HepG2 (cell line): ENCODE data around the gene TEKT5. TPM values are rescaled to one million over a fixed set of nuclear protein-coding genes. Genes with fewer than 3 reads are reported as not detected.

Source experiments
- ELF3 ChIP-seq: IDR thresholded peaks from 2 replicates; pipeline ENCODE4 v1.6.1; 2016; ENCODE audit warnings: missing genetic modification reagents, missing compliant biosample characterization
- GABPA ChIP-seq, 2 experiments: IDR thresholded peaks; 2 replicates each; pipeline ENCODE4 v1.6.1; 2011 to 2016; ENCODE audit warnings: low read depth in 2 of 2, low read length in 1 of 2, missing biosample characterization in 1 of 2, missing genetic modification characterization in 1 of 2
- LCORL ChIP-seq, 2 experiments: fragments of 450-650 bp in 1 of 2; sonication (generic) in 1 of 2; formaldehyde crosslinking in 1 of 2; IDR thresholded peaks; 2 replicates each; pipeline versions ENCODE4 v1.5.0 to v1.6.1; 2017 to 2020; ENCODE audit warnings: antibody characterized with exemption in 1 of 2, missing genetic modification reagents in 1 of 2
- NFRKB ChIP-seq: fragments of 450-650 bp; IDR thresholded peaks from 2 replicates; pipeline ENCODE4 v1.6.1; 2017
- SP5 ChIP-seq: IDR thresholded peaks from 2 replicates; pipeline ENCODE4 v1.6.1; 2016; ENCODE audit warnings: low read depth, borderline replicate concordance
- YEATS2 ChIP-seq: sonication (generic); formaldehyde crosslinking; IDR thresholded peaks from 2 replicates; pipeline ENCODE4 v1.4.0; 2020; ENCODE audit warnings: missing genetic modification reagents, borderline replicate concordance
- ZMYM2 ChIP-seq: sonication (generic); formaldehyde crosslinking; IDR thresholded peaks from 2 replicates; pipeline ENCODE4 v1.8.0; 2022; ENCODE audit warnings: mild to moderate bottlenecking, missing genetic modification reagents
- ZNF484 ChIP-seq: sonication (generic); formaldehyde crosslinking; IDR thresholded peaks from 2 replicates; pipeline ENCODE4 v1.5.1; 2020; ENCODE audit warnings: mild to moderate bottlenecking, low read depth, missing genetic modification reagents, borderline replicate concordance
- ZNF552 ChIP-seq: sonication (generic); formaldehyde crosslinking; IDR thresholded peaks from 2 replicates; pipeline ENCODE4 v1.9.0; 2022; ENCODE audit warnings: missing genetic modification reagents, mild to moderate bottlenecking, borderline replicate concordance
- polyA plus RNA-seq, 8 experiments: library from polyadenylated mRNA; depleted of rRNA in 3 of 8; stranded (reverse) in 7 of 8; unstranded in 1 of 8; fragments of >200 nt; fragmentation: Illumina TruSeq in 4 of 8; extraction: Trizol in 4 of 8; gene quantifications; 2 replicates each; pipeline versions ENCODE4 v1.2.1 to v1.2.3, GENCODE V29; 2011 to 2016; ENCODE audit warnings: low read depth in 4 of 8, missing spikeins in 1 of 8, mixed read lengths in 1 of 8; ENCODE audit not compliant: insufficient read depth in 1 of 8
- total RNA-seq, 5 experiments: library from RNA; depleted of rRNA; stranded (reverse); fragments of >200 nt; fragmentation: Illumina TruSeq; extraction: Trizol; gene quantifications; 2 replicates each; pipeline ENCODE4 v1.2.3, GENCODE V29; 2016; ENCODE audit warnings: low read depth in 1 of 5
- TF ChIP-seq, protein P1 (sequence below): sonication (generic); formaldehyde crosslinking; IDR thresholded peaks from 2 replicates; pipeline ENCODE4 v1.5.1; 2020; ENCODE audit warnings: mild to moderate bottlenecking, missing genetic modification reagents
- TF ChIP-seq, protein P2 (sequence below): sonication (generic); formaldehyde crosslinking; IDR thresholded peaks from 2 replicates; pipeline ENCODE4 v1.8.1; 2023; ENCODE audit warnings: mild to moderate bottlenecking, moderate library complexity, missing genetic modification reagents
- TF ChIP-seq, protein P3 (sequence below): sonication (generic); formaldehyde crosslinking; IDR thresholded peaks from 2 replicates; pipeline ENCODE4 v1.4.0; 2020; ENCODE audit warnings: mild to moderate bottlenecking, missing genetic modification reagents
- TF ChIP-seq, protein P4 (sequence below): sonication (generic); formaldehyde crosslinking; IDR thresholded peaks from 2 replicates; pipeline ENCODE4 v1.8.1; 2023; ENCODE audit warnings: mild to moderate bottlenecking, missing genetic modification reagents

TEKT5 gene
- total and polyA plus RNA-seq, 2 of the 13 experiments (the other 11 are each of a cell fraction or from before 2014, with no cell fraction given), result 0.16 TPM; not detected in 1

DNA sequence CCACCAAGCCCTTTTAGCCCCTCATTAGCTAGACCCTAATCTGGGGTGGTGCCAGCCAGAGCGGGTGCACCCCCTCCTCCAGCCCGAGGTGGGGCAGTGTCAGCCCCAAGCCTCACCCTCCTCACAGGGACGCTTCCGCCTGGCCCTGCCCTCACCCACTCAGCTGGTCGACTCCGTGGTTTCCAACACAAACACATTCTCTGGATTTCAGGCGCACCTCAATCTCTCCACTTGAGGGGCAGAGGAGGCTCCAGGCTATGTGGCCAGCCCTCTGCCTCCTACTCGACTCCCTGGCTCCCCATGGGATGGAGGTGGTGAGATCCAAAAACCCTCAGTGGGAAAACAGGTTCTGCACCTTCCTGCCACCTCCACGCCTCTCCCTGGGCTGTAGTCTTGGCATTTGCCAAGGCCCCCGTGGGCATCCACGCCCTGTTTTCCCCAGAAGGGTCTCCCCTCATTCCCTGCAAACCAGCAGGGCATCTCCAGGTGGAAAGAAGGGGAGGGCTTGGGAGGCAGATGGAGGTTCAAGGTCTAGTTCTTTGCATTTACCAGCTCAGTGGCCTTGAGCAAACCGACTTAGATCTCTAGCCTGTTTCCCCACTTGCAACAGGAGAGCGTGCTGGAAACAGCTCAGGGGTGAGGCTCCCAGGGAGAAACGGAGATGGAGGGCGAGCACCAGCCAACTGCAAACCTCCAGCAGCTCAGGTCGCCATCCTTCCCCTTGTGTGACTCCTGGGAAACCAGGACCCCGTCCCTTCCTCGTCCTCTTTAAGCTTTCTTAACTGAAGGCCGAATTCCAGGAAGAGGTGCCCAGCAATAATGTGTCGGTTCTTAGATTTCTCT is 116.0 kb downstream of the TEKT5 start (continued):
- TF ChIP-seq, protein P1, sequence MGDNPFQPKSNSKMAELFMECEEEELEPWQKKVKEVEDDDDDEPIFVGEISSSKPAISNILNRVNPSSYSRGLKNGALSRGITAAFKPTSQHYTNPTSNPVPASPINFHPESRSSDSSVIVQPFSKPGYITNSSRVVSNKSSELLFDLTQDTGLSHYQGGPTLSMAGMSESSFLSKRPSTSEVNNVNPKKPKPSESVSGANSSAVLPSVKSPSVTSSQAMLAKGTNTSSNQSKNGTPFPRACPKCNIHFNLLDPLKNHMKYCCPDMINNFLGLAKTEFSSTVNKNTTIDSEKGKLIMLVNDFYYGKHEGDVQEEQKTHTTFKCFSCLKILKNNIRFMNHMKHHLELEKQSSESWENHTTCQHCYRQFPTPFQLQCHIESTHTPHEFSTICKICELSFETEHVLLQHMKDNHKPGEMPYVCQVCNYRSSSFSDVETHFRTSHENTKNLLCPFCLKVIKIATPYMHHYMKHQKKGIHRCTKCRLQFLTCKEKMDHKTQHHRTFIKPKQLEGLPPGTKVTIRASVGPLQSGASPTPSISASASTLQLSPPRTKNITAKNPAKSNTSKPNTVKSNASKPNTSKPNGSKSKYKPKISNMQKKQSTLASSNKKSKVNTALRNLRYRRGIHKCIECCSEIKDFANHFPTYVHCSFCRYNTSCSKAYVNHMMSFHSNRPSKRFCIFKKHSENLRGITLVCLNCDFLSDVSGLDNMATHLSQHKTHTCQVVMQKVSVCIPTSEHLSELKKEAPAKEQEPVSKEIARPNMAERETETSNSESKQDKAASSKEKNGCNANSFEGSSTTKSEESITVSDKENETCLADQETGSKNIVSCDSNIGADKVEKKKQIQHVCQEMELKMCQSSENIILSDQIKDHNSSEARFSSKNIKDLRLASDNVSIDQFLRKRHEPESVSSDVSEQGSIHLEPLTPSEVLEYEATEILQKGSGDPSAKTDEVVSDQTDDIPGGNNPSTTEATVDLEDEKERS (CRISPR knock-in tag), result no peak
- TF ChIP-seq GABPA (IDR thresholded peaks at IDR 0.05; ENCODE audit: low read depth, low read length) (no peak), GABPA (CRISPR knock-in tag; IDR thresholded peaks at IDR 0.05; ENCODE audit: low read depth) (no peak), ZNF552 (CRISPR knock-in tag) (no peak), ELF3 (no peak), NFRKB (no peak), ZMYM2 (no peak), YEATS2 (CRISPR knock-in tag) (0 out of 2 replicates have a peak, but pooled peaks have one; percentile 29), LCORL (IDR thresholded peaks at IDR 0.05) (no peak), LCORL (CRISPR knock-in tag; IDR thresholded peaks at IDR 0.05) (no peak), SP5 (peak; percentile 62; the same call in 1 of the 2 replicates), ZNF484 (CRISPR knock-in tag) (no peak)
- TF ChIP-seq, protein P2, sequence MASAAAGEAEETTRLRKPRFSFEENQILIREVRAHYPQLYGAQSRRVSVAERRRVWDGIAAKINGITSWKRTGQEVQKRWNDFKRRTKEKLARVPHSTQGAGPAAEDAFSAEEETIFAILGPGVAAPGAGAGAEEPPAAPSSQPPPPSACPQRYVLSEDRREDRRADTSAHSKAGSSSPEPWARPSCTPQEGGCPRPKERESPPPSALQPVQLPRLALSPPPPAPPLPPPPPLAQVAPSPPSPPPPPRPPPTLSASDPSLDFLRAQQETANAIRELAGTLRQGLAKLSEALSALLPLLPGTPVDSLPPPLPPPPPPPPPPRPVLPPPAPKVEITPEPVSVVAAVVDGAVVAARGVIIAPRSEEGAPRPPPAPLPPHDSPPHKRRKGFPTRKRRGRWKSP, result no peak
- TF ChIP-seq, protein P3, sequence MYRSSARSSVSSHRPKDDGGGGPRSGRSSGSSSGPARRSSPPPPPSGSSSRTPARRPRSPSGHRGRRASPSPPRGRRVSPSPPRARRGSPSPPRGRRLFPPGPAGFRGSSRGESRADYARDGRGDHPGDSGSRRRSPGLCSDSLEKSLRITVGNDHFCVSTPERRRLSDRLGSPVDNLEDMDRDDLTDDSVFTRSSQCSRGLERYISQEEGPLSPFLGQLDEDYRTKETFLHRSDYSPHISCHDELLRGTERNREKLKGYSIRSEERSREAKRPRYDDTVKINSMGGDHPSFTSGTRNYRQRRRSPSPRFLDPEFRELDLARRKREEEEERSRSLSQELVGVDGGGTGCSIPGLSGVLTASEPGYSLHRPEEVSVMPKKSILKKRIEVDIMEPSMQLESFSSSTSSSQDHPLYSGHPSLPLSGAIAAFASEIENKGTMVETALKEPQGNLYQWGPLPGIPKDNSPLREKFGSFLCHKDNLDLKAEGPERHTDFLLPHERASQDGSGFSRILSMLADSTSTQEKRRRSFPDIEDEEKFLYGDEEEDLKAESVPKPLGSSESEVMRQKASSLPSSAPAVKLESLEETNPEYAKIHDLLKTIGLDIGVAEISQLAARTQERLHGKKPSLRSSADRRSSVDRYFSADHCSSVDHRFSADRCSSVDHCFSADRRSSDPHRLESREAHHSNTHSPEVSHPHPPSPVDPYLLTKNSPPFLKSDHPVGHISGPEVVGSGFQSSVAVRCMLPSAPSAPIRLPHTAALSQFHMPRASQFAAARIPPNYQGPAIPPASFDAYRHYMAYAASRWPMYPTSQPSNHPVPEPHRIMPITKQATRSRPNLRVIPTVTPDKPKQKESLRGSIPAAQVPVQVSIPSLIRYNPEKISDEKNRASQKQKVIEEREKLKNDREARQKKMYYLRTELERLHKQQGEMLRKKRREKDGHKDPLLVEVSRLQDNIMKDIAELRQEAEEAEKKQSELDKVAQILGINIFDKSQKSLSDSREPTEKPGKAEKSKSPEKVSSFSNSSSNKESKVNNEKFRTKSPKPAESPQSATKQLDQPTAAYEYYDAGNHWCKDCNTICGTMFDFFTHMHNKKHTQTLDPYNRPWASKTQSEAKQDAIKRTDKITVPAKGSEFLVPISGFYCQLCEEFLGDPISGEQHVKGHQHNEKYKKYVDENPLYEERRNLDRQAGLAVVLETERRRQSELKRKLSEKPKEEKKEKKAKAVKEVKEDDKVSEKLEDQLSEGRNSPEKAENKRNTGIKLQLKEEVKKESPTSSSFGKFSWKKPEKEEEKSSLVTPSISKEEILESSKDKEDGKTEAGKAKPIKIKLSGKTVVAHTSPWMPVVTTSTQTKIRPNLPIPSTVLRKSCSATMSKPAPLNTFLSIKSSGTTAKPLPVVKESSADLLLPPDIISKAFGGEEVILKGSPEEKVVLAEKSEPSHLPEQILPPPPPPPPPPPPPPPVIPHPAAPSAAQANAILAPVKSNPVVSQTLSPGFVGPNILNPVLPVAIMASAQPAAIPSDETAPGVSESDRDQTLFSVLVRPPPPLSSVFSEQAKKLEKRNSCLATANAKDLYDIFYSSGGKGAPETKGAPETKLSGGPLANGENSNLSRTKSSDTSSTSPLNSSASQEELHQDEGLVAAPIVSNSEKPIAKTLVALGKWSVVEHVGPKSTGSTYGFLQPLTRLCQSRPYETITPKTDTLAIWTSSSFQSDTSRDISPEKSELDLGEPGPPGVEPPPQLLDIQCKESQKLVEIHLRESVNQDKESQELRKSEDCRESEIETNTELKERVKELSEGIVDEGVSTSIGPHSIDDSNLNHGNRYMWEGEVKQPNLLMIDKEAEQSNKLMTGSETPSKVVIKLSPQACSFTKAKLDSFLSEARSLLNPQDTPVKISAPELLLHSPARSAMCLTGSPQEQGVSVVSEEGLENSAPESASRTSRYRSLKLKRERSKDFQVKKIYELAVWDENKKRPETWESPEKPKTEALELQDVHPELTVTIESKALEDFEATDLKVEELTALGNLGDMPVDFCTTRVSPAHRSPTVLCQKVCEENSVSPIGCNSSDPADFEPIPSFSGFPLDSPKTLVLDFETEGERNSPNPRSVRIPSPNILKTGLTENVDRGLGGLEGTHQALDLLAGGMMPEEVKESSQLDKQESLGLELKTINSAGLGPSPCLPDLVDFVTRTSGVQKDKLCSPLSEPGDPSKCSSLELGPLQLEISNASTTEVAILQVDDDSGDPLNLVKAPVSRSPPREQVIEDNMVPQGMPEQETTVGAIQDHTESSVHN (CRISPR knock-in tag), result no peak
- TF ChIP-seq, protein P4, sequence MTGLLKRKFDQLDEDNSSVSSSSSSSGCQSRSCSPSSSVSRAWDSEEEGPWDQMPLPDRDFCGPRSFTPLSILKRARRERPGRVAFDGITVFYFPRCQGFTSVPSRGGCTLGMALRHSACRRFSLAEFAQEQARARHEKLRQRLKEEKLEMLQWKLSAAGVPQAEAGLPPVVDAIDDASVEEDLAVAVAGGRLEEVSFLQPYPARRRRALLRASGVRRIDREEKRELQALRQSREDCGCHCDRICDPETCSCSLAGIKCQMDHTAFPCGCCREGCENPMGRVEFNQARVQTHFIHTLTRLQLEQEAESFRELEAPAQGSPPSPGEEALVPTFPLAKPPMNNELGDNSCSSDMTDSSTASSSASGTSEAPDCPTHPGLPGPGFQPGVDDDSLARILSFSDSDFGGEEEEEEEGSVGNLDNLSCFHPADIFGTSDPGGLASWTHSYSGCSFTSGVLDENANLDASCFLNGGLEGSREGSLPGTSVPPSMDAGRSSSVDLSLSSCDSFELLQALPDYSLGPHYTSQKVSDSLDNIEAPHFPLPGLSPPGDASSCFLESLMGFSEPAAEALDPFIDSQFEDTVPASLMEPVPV (CRISPR knock-in tag), result no peak
